GM12892 (cell line): ENCODE results near the gene LMO3.

Experiments used
- POLR2A ChIP-seq: IDR thresholded peaks from 2 replicates; pipeline ENCODE4 v1.6.1; 2011; ENCODE audit warnings: low read depth, low read length, control low read depth
- POLR2AphosphoS5 ChIP-seq: IDR thresholded peaks from 2 replicates; pipeline ENCODE4 v1.6.1; 2011; ENCODE audit warnings: low read depth, low read length, control low read depth
- TAF1 ChIP-seq: IDR thresholded peaks from 2 replicates; pipeline ENCODE4 v1.6.1; 2011; ENCODE audit warnings: low read depth, mild to moderate bottlenecking, control low read depth, low read length, borderline replicate concordance

DNA sequence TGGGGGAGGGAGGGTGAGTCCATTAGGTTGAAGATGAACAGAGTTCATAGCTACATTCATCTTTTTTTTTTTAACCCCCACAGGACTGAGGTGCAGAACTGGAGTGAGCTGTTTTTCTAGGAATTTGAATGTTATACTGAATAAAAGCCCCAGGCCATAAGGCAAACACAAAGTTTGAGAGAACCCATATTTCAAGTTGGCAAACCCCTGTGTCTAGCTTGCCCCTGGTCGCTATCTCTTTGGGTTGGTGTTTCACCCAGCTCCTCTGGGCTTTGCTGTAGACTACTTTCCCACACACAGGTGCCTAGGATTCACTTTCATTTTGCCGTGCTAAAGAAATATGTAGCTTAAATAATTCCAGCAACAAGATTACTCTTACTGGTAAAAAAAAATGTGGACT, 5.2 kb upstream of the LMO3 start:
- TF ChIP-seq POLR2AphosphoS5 = no peak
- TF ChIP-seq POLR2A = no peak
- no peak for TF ChIP-seq TAF1
